GM12873 (cell line): ENCODE measurements around the gene RPL18A.
A peak's percentile ranks its signal among the peaks of the same experiment; 100 is the strongest.

ENCODE experiments used
- CTCF ChIP-seq: IDR thresholded peaks from 2 replicates; pipeline ENCODE4 v1.5.1; 2012; ENCODE audit warnings: low read depth, mild to moderate bottlenecking, moderate library complexity, low read length, control low read depth; ENCODE audit not compliant: insufficient read depth; ENCODE audit errors: missing control alignments

RPL18A gene

GRCh38 chr19:17855280-17856152 lies 4.2 kb upstream of the RPL18A start:
- peak; percentile 99 for TF ChIP-seq CTCF

- no peak for TF ChIP-seq CTCF
Measured at GRCh38 chr19:17860331-17860992, 752 bp downstream of the RPL18A start.

GRCh38 chr19:17860993-17861360 lies 1.3 kb downstream of the RPL18A start:
- no peak for TF ChIP-seq CTCF

GRCh38 chr19:17861542-17862402 lies 2.1 kb downstream of the RPL18A start:
- TF ChIP-seq CTCF, result no peak

GRCh38 chr19:17862711-17863519 lies 3.2 kb downstream of the RPL18A start:
- peak; percentile 2 for TF ChIP-seq CTCF

GRCh38 chr19:17863520-17864182 lies 3.9 kb downstream of the RPL18A start:
- no peak for TF ChIP-seq CTCF
